ENCODE data around the gene ADCK1.
A peak's percentile ranks its signal among the peaks of the same experiment; 100 is the strongest.
"Not testable (repeated sequence)": the region's sequence is repeated elsewhere in the genome, so short reads cannot be mapped to it uniquely, and the experiment has no call there.

The ADCK1 gene

GRCh38 chr14:77936138-77936639, 136.3 kb downstream of the ADCK1 start:
- DNase-seq (ENCODE audit: low spot score) = no peak
- FAIRE-seq = no peak

- no peak for FAIRE-seq
- no peak for DNase-seq (ENCODE audit: low spot score)
Observed at GRCh38 chr14:77947372-77947771, 147.5 kb downstream of the ADCK1 start.

- no peak for FAIRE-seq
Observed at GRCh38 chr14:77950371-77951063, 150.6 kb downstream of the ADCK1 start.

GRCh38 chr14:77955816-77956484, 156.0 kb downstream of the ADCK1 start:
- FAIRE-seq (no peak), DNase-seq (ENCODE audit: low spot score) (no peak)

More at GRCh38 chr14:77950371-77951063, 150.6 kb downstream of the ADCK1 start:
- no peak for DNase-seq (ENCODE audit: low spot score)

GRCh38 chr14:77959686-77960085, 159.8 kb downstream of the ADCK1 start:
- not testable (repeated sequence) for FAIRE-seq; DNase-seq (ENCODE audit: low spot score)

- no peak for DNase-seq (ENCODE audit: low spot score)
- no peak for FAIRE-seq
Observed at GRCh38 chr14:77961847-77962580, 162.1 kb downstream of the ADCK1 start.

GRCh38 chr14:77962731-77963520, 163.0 kb downstream of the ADCK1 start:
- no peak for FAIRE-seq
- DNase-seq (ENCODE audit: low spot score) = no peak

GRCh38 chr14:77964586-77964985, 164.7 kb downstream of the ADCK1 start:
- FAIRE-seq = no peak
- no peak for DNase-seq (ENCODE audit: low spot score)

GRCh38 chr14:77965050-77965449, 165.1 kb downstream of the ADCK1 start:
- FAIRE-seq = no peak
- DNase-seq (ENCODE audit: low spot score) = no peak

GRCh38 chr14:77965919-77966435, 166.1 kb downstream of the ADCK1 start:
- FAIRE-seq (peak; percentile 25), DNase-seq (ENCODE audit: low spot score) (peak; percentile 80)

GRCh38 chr14:77967110-77967509, 167.2 kb downstream of the ADCK1 start:
- FAIRE-seq = no peak
- DNase-seq (ENCODE audit: low spot score) = no peak

- FAIRE-seq = no peak
- peak; percentile 3 for DNase-seq (ENCODE audit: low spot score)
Observed at GRCh38 chr14:77970646-77971045, 170.7 kb downstream of the ADCK1 start.

GRCh38 chr14:77973246-77973645, 173.3 kb downstream of the ADCK1 start:
- DNase-seq (ENCODE audit: low spot score) (no peak), FAIRE-seq (no peak)

- FAIRE-seq (no peak), DNase-seq (ENCODE audit: low spot score) (no peak)
Observed at GRCh38 chr14:77976591-77976990, 176.7 kb downstream of the ADCK1 start.

- DNase-seq (ENCODE audit: low spot score) (no peak), FAIRE-seq (no peak)
Observed at GRCh38 chr14:77979171-77979570, 179.3 kb downstream of the ADCK1 start.

GRCh38 chr14:77979666-77980351, 179.9 kb downstream of the ADCK1 start:
- FAIRE-seq = no peak
- peak; percentile 4 for DNase-seq (ENCODE audit: low spot score)

GRCh38 chr14:77980475-77981321, 180.8 kb downstream of the ADCK1 start:
- DNase-seq (ENCODE audit: low spot score) = no peak

More at GRCh38 chr14:77980475-77981321, 180.8 kb downstream of the ADCK1 start:
- no peak for FAIRE-seq
